GM23248 (cell line): ENCODE data around the gene ANO1. TPM values are rescaled to one million over a fixed set of nuclear protein-coding genes. Genes with fewer than 3 reads are reported as not detected.

ENCODE experiments used
- DNase-seq: peaks from one replicate; pipeline ENCODE4 v3.0.0-alpha.2; 2015
- H2AFZ ChIP-seq: fragments of 200-600 bp; sonication (generic); 2 replicates; pipeline ENCODE4 v1.6.1; 2016; ENCODE audit warnings: antibody characterized with exemption
- H3F3A ChIP-seq: fragments of 200-600 bp; sonication (generic); 2 replicates; pipeline ENCODE4 v1.6.1; 2016; ENCODE audit warnings: mild to moderate bottlenecking, antibody characterized with exemption, mixed run types; ENCODE audit not compliant: insufficient read depth
- H3K27ac ChIP-seq: fragments of 200-600 bp; sonication (generic); 2 replicates; pipeline ENCODE4 v1.5.1; 2016; ENCODE audit warnings: mild to moderate bottlenecking
- H3K27me3 ChIP-seq: fragments of 200-600 bp; sonication (generic); replicated peaks from 2 replicates; pipeline ENCODE4 v1.6.1; 2016; ENCODE audit warnings: mild to moderate bottlenecking; ENCODE audit not compliant: insufficient read depth
- H3K36me3 ChIP-seq: fragments of 200-600 bp; sonication (generic); 2 replicates; pipeline ENCODE4 v1.6.1; 2016; ENCODE audit warnings: low read depth, mild to moderate bottlenecking
- H3K4me1 ChIP-seq: fragments of 200-600 bp; sonication (generic); 2 replicates; pipeline ENCODE4 v1.6.1; 2016; ENCODE audit warnings: mild to moderate bottlenecking; ENCODE audit not compliant: insufficient read depth
- H3K4me2 ChIP-seq: fragments of 200-600 bp; sonication (generic); one replicate; pipeline ENCODE4 v1.6.1; 2016; ENCODE audit warnings: mild to moderate bottlenecking; ENCODE audit not compliant: unreplicated experiment
- H3K4me3 ChIP-seq: fragments of 200-600 bp; sonication (generic); 2 replicates; pipeline ENCODE4 v1.5.1; 2016; ENCODE audit warnings: mild to moderate bottlenecking
- H3K79me2 ChIP-seq: fragments of 200-600 bp; sonication (generic); 2 replicates; pipeline ENCODE4 v1.6.1; 2016; ENCODE audit warnings: mild to moderate bottlenecking; ENCODE audit not compliant: insufficient read depth
- H3K9ac ChIP-seq: fragments of 200-600 bp; sonication (generic); 2 replicates; pipeline ENCODE4 v1.6.1; 2016; ENCODE audit warnings: mild to moderate bottlenecking
- H3K9me2 ChIP-seq: fragments of 200-600 bp; sonication (generic); 2 replicates; pipeline ENCODE4 v1.6.1; 2016; ENCODE audit warnings: mixed run types, mild to moderate bottlenecking, moderate library complexity; ENCODE audit not compliant: insufficient read depth
- H3K9me3 ChIP-seq: fragments of 200-600 bp; sonication (generic); one replicate; pipeline ENCODE4 v1.6.1; 2017; ENCODE audit warnings: low read depth
- H4K20me1 ChIP-seq: fragments of 200-600 bp; sonication (generic); 2 replicates; pipeline ENCODE4 v1.6.0; 2016; ENCODE audit not compliant: insufficient read depth
- EZH2 ChIP-seq: fragments of 200-600 bp; sonication (generic); IDR thresholded peaks from 2 replicates; pipeline ENCODE4 v1.6.1; 2018; ENCODE audit warnings: antibody characterized with exemption, mild to moderate bottlenecking; ENCODE audit not compliant: insufficient read depth, poor library complexity, severe bottlenecking
- EZH2phosphoT487 ChIP-seq: fragments of 200-600 bp; sonication (generic); IDR thresholded peaks from 2 replicates; pipeline ENCODE4 v1.6.1; 2018; ENCODE audit warnings: antibody characterized with exemption, moderate library complexity, mild to moderate bottlenecking, low read depth; ENCODE audit not compliant: insufficient read depth
- WGBS, 2 experiments: methylation state at CpG; one replicate each; pipeline ENCODE4 v1.1.6; 2015 to 2017; ENCODE audit warnings: low lambda C conversion rate in 2 of 2, low coverage in 1 of 2; ENCODE audit errors: missing lambda C conversion rate in 2 of 2; 5-methylcytosine and 5-hydroxymethylcytosine counted together
- in situ Hi-C: fragments of 300-500 bp; cut with MboI; formaldehyde crosslinking; loops from 2 replicates; pipeline ENCODE4 v1.15.0; 2020
- polyA plus RNA-seq: library from polyadenylated mRNA; unstranded; fragments of >200 nt; fragmentation: Nextera tagmentation; extraction: Ambion mirVana; gene quantifications from 2 replicates; pipeline ENCODE4 v1.2.1, GENCODE V29; 2016
- total RNA-seq: library from RNA; depleted of rRNA; stranded (reverse); fragments of >200 nt; shearing (Covaris generic); gene quantifications from 2 replicates; pipeline ENCODE4 v1.2.3, GENCODE V29; 2014

The ANO1 gene
- total and polyA plus RNA-seq, 2 experiments from 2014 or later, result 0.97 TPM; not detected in 1

- Histone ChIP-seq H3K4me2 (peak overlapping the region; percentile 54), H3K27me3 (peaks cover 18% of the 10 kb centered on the region), H3F3A (0 out of 2 replicates have a peak, but pooled peaks cover 4% of the 10 kb centered on the region), H3K79me2 (no peaks in the 10 kb centered on the region), H3K27ac (no peak overlapping the region), H2AFZ (no peak overlapping the region), H3K9ac (peak overlapping the region; percentile 37; the same call in 1 of the 2 replicates), H3K9me2 (no peaks in the 10 kb centered on the region), H3K36me3 (no peaks in the 10 kb centered on the region), H4K20me1 (no peaks in the 10 kb centered on the region), H3K4me1 (peaks cover 10% of the 10 kb centered on the region), H3K9me3 (no peaks in the 10 kb centered on the region), H3K4me3 (no peak overlapping the region)
- WGBS, 2 experiments, result 29 to 39% methylated on average over 18 to 24 of the region's 24 CpGs
- peak; percentile 91 for DNase-seq
- in situ Hi-C loops, result no loop called here
- TF ChIP-seq EZH2phosphoT487, result no peak
- TF ChIP-seq EZH2, result no peak
Measured at GRCh38 chr11:70159627-70160570, 81.8 kb downstream of the ANO1 start.

- peaks cover 10% of the 10 kb centered on the region for H3K4me1 ChIP-seq
- H3K9me2 ChIP-seq, result no peaks in the 10 kb centered on the region
- TF ChIP-seq EZH2phosphoT487, result no peak
- TF ChIP-seq EZH2, result no peak
- H3F3A ChIP-seq, result 0 out of 2 replicates have a peak, but pooled peaks cover 4% of the 10 kb centered on the region
- 77 to 80% methylated on average over 17 of the region's 17 CpGs for WGBS, 2 experiments
- no peaks in the 10 kb centered on the region for H3K36me3 ChIP-seq
- H3K9ac ChIP-seq, result no peak overlapping the region
- H2AFZ ChIP-seq, result no peak overlapping the region
- no peak overlapping the region for H3K4me2 ChIP-seq
- peaks cover 18% of the 10 kb centered on the region for H3K27me3 ChIP-seq
- in situ Hi-C loops, result no loop called here
- DNase-seq, result no peak
- no peak overlapping the region for H3K27ac ChIP-seq
- no peaks in the 10 kb centered on the region for H4K20me1 ChIP-seq
- no peaks in the 10 kb centered on the region for H3K9me3 ChIP-seq
- no peak overlapping the region for H3K4me3 ChIP-seq
- H3K79me2 ChIP-seq, result no peaks in the 10 kb centered on the region
Measured at GRCh38 chr11:70161043-70161625, 83.0 kb downstream of the ANO1 start.

- no peak overlapping the region for H3K4me3 ChIP-seq
- H3K36me3 ChIP-seq, result no peaks in the 10 kb centered on the region
- no peak for TF ChIP-seq EZH2
- no peak for TF ChIP-seq EZH2phosphoT487
- H3K4me1 ChIP-seq, result peaks cover 6% of the 10 kb centered on the region
- H3K27me3 ChIP-seq, result peaks cover 35% of the 10 kb centered on the region
- H3K9ac ChIP-seq, result no peak overlapping the region
- H3K79me2 ChIP-seq, result no peaks in the 10 kb centered on the region
- H3K27ac ChIP-seq, result no peak overlapping the region
- no peak overlapping the region for H2AFZ ChIP-seq
- no peak for DNase-seq
- H3K4me2 ChIP-seq, result no peak overlapping the region
- in situ Hi-C loops, result no loop called here
- no peaks in the 10 kb centered on the region for H4K20me1 ChIP-seq
- 60 to 69% methylated on average over 7 to 10 of the region's 10 CpGs for WGBS, 2 experiments
- no peaks in the 10 kb centered on the region for H3K9me3 ChIP-seq
- H3K9me2 ChIP-seq, result no peaks in the 10 kb centered on the region
- 0 out of 2 replicates have a peak, but pooled peaks cover 4% of the 10 kb centered on the region for H3F3A ChIP-seq
Measured at GRCh38 chr11:70164705-70165104, 86.6 kb downstream of the ANO1 start.

GRCh38 chr11:70167120-70167519, 89.0 kb downstream of the ANO1 start:
- no peak overlapping the region for H2AFZ ChIP-seq
- in situ Hi-C loops, result no loop called here
- H3K9me2 ChIP-seq, result no peaks in the 10 kb centered on the region
- no peak overlapping the region for H3K27ac ChIP-seq
- H3K79me2 ChIP-seq, result no peaks in the 10 kb centered on the region
- no peak for DNase-seq
- H3K36me3 ChIP-seq, result no peaks in the 10 kb centered on the region
- no peak overlapping the region for H3K9ac ChIP-seq
- no peaks in the 10 kb centered on the region for H3K4me1 ChIP-seq
- H3K9me3 ChIP-seq, result no peaks in the 10 kb centered on the region
- no peak overlapping the region for H3K4me2 ChIP-seq
- WGBS, 2 experiments, result 49 to 55% methylated on average over 9 of the region's 9 CpGs
- no peaks in the 10 kb centered on the region for H3F3A ChIP-seq
- H3K27me3 ChIP-seq, result peaks cover 40% of the 10 kb centered on the region
- TF ChIP-seq EZH2 (no peak), EZH2phosphoT487 (no peak)
- no peaks in the 10 kb centered on the region for H4K20me1 ChIP-seq
- H3K4me3 ChIP-seq, result no peak overlapping the region
